Transverse colon (tissue), 4 donors: ENCODE results near the gene CFAP61. TPM values are rescaled to one million over a fixed set of nuclear protein-coding genes. Genes with fewer than 3 reads are reported as not detected.

Experiments
- DNase-seq: peaks from one replicate; pipeline ENCODE4 v3.0.0-alpha.2; 2019
- H3K27ac ChIP-seq, 4 donors: fragments of 200-600 bp; sonication (generic); 2 replicates each; pipeline ENCODE4 v1.5.1; 2016 to 2018; ENCODE audit warnings: inconsistent platforms in 4 of 4
- H3K27me3 ChIP-seq: fragments of 200-600 bp; sonication (generic); 2 replicates; pipeline ENCODE4 v1.5.1; 2017; ENCODE audit warnings: inconsistent platforms
- H3K36me3 ChIP-seq, 4 donors: fragments of 200-600 bp; sonication (generic); 2 replicates each; pipeline ENCODE4 v1.5.1; 2017 to 2019; ENCODE audit warnings: inconsistent platforms in 4 of 4
- H3K4me1 ChIP-seq, 4 donors: fragments of 200-600 bp; sonication (generic); 2 replicates each; pipeline ENCODE4 v1.5.1; 2017 to 2020; ENCODE audit warnings: inconsistent platforms in 4 of 4
- H3K4me3 ChIP-seq, 4 donors: fragments of 200-600 bp; sonication (generic); 1 replicate in 1 of 4; 2 replicates in 3 of 4; pipeline versions ENCODE4 v1.5.1 to v1.6.1; 2017 to 2019; ENCODE audit warnings: inconsistent platforms in 4 of 4
- H3K9me3 ChIP-seq, 2 donors: fragments of 200-600 bp; sonication (generic); 2 replicates each; pipeline ENCODE4 v1.5.1; 2017 to 2019; ENCODE audit warnings: inconsistent platforms in 2 of 2
- CTCF ChIP-seq, 5 experiments: fragments of 200-600 bp in 3 of 5; fragments of 450-650 bp in 2 of 5; sonication (generic) in 3 of 5; IDR thresholded peaks; 1 replicate in 2 of 5; 2 replicates in 3 of 5; pipeline ENCODE4 v1.5.1; 2016 to 2017; ENCODE audit warnings: antibody characterized with exemption in 5 of 5, inconsistent platforms in 3 of 5, mild to moderate bottlenecking in 2 of 5, moderate library complexity in 1 of 5
- EP300 ChIP-seq: sonication (generic); formaldehyde crosslinking; IDR thresholded peaks from one replicate; pipeline ENCODE4 v1.6.1; 2017; ENCODE audit warnings: antibody characterized with exemption, low read depth
- POLR2A ChIP-seq: fragments of 450-650 bp; IDR thresholded peaks from one replicate; pipeline ENCODE4 v1.6.1; 2016; ENCODE audit warnings: antibody characterized with exemption, mild to moderate bottlenecking, moderate library complexity
- POLR2AphosphoS5 ChIP-seq, 3 donors: sonication (generic); formaldehyde crosslinking; IDR thresholded peaks; one replicate each; pipeline ENCODE4 v1.6.1; 2016; ENCODE audit warnings: antibody characterized with exemption in 3 of 3
- WGBS, 2 donors: methylation state at CpG; one replicate each; pipeline ENCODE4 v1.1.5; 2018; ENCODE audit warnings: low coverage in 1 of 2; 5-methylcytosine and 5-hydroxymethylcytosine counted together
- in situ Hi-C, 4 donors: fragments of 200-750 bp; cut with MboI; loops; one replicate each; pipeline versions ENCODE4 v1.15.0 to v1.15.1; 2017; ENCODE audit warnings: low sequenced_read_pairs in 3 of 4, low pct_ligation_motif_present in 1 of 4, low pct_unique_long_range_greater_than_20kb in 1 of 4
- intact Hi-C: fragments of 100-400 bp; cut with DNase I; formaldehyde crosslinking; loops from one replicate; pipeline ENCODE4 v1.15.1; 2023; ENCODE audit warnings: low total_unique reads
- total RNA-seq, 4 donors: library from RNA; depleted of rRNA; stranded (reverse); fragments of >200 nt; gene quantifications; one replicate each; pipeline ENCODE4 v1.1.0, GENCODE V29; 2016

Gene CFAP61
- total RNA-seq, 4 donors from 2014 or later, result 0.27 TPM; not detected in 3

GRCh38 chr20:20304942-20305341 is 252.6 kb downstream of the CFAP61 start:
- intact Hi-C loops (no loop called here), in situ Hi-C loops (no loop called here)
- no peak for TF ChIP-seq CTCF (IDR thresholded peaks at IDR 0.05)
- no peak for TF ChIP-seq EP300
- no peak for TF ChIP-seq POLR2A
- TF ChIP-seq POLR2AphosphoS5 (IDR thresholded peaks at IDR 0.05), result no peak
- WGBS, 2 donors, result 63 to 86% methylated on average over 4 to 11 of the region's 11 CpGs
- Histone ChIP-seq H3K4me3 (no peak overlapping the region), H3K36me3 (no peaks in the 10 kb centered on the region), H3K27ac (no peak overlapping the region), H3K4me1 (no peaks in the 10 kb centered on the region), H3K9me3 (no peaks in the 10 kb centered on the region), H3K27me3 (peaks cover 2% of the 10 kb centered on the region)
- no peak for DNase-seq

- in situ Hi-C loops (no loop called here), intact Hi-C loops (no loop called here)
- H3K9me3 ChIP-seq, result no peaks in the 10 kb centered on the region
- no peaks in the 10 kb centered on the region for H3K4me1 ChIP-seq
- TF ChIP-seq POLR2AphosphoS5 (IDR thresholded peaks at IDR 0.05), result no peak
- no peak for TF ChIP-seq POLR2A
- no peak for TF ChIP-seq EP300
- no peak for TF ChIP-seq CTCF (IDR thresholded peaks at IDR 0.05)
- WGBS, 2 donors, result 78 to 82% methylated on average over 2 to 3 of the region's 3 CpGs
- DNase-seq, result no peak
- H3K36me3 ChIP-seq, result no peaks in the 10 kb centered on the region
- H3K27ac ChIP-seq, result no peak overlapping the region
- no peak overlapping the region for H3K4me3 ChIP-seq
- H3K27me3 ChIP-seq, result peaks cover 9% of the 10 kb centered on the region
These were observed 260.2 kb downstream of the CFAP61 start for GRCh38 chr20:20312562-20312961.

GRCh38 chr20:20317195-20317594 is 264.9 kb downstream of the CFAP61 start:
- Histone ChIP-seq H3K27ac (no peak overlapping the region), H3K9me3 (no peaks in the 10 kb centered on the region), H3K36me3 (no peaks in the 10 kb centered on the region), H3K27me3 (no peaks in the 10 kb centered on the region), H3K4me3 (no peak overlapping the region), H3K4me1 (no peaks in the 10 kb centered on the region)
- peak; percentile 18 for DNase-seq
- in situ Hi-C loops (no loop called here), intact Hi-C loops (no loop called here)
- 57 to 66% methylated on average over 2 to 4 of the region's 4 CpGs for WGBS, 2 donors
- TF ChIP-seq POLR2AphosphoS5 (IDR thresholded peaks at IDR 0.05) (no peak), CTCF (IDR thresholded peaks at IDR 0.05) (no peak), POLR2A (no peak), EP300 (no peak)

- DNase-seq, result no peak
- WGBS, 2 donors, result 40 to 67% methylated on average over 1 to 11 of the region's 13 CpGs
- H3K36me3 ChIP-seq, result no peaks in the 10 kb centered on the region
These were observed 265.5 kb downstream of the CFAP61 start for GRCh38 chr20:20317621-20318364.

More at GRCh38 chr20:20317621-20318364, 265.5 kb downstream of the CFAP61 start:
- H3K4me1 ChIP-seq, result no peaks in the 10 kb centered on the region
- no peak overlapping the region for H3K4me3 ChIP-seq
- TF ChIP-seq CTCF (IDR thresholded peaks at IDR 0.05), result no peak
- no peak for TF ChIP-seq EP300
- TF ChIP-seq POLR2AphosphoS5 (IDR thresholded peaks at IDR 0.05), result no peak
- no peaks in the 10 kb centered on the region for H3K9me3 ChIP-seq
- in situ Hi-C loops, result no loop called here
- H3K27ac ChIP-seq, result no peak overlapping the region
- H3K27me3 ChIP-seq, result no peaks in the 10 kb centered on the region
- intact Hi-C loops, result no loop called here
